Renal cortical epithelial cell (primary cell): ENCODE measurements around the gene TMF1. TPM values are rescaled to one million over a fixed set of nuclear protein-coding genes. Genes with fewer than 3 reads are reported as not detected.

ENCODE experiments used
- DNase-seq: peaks from one replicate; pipeline ENCODE4 v3.0.0-alpha.2; 2011; ENCODE audit warnings: low read depth
- total RNA-seq: library from RNA; depleted of rRNA; stranded (reverse); fragments of >200 nt; gene quantifications from 2 replicates; pipeline ENCODE4 v1.2.3, GENCODE V29; 2014

TMF1 gene, protein sequence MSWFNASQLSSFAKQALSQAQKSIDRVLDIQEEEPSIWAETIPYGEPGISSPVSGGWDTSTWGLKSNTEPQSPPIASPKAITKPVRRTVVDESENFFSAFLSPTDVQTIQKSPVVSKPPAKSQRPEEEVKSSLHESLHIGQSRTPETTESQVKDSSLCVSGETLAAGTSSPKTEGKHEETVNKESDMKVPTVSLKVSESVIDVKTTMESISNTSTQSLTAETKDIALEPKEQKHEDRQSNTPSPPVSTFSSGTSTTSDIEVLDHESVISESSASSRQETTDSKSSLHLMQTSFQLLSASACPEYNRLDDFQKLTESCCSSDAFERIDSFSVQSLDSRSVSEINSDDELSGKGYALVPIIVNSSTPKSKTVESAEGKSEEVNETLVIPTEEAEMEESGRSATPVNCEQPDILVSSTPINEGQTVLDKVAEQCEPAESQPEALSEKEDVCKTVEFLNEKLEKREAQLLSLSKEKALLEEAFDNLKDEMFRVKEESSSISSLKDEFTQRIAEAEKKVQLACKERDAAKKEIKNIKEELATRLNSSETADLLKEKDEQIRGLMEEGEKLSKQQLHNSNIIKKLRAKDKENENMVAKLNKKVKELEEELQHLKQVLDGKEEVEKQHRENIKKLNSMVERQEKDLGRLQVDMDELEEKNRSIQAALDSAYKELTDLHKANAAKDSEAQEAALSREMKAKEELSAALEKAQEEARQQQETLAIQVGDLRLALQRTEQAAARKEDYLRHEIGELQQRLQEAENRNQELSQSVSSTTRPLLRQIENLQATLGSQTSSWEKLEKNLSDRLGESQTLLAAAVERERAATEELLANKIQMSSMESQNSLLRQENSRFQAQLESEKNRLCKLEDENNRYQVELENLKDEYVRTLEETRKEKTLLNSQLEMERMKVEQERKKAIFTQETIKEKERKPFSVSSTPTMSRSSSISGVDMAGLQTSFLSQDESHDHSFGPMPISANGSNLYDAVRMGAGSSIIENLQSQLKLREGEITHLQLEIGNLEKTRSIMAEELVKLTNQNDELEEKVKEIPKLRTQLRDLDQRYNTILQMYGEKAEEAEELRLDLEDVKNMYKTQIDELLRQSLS
- 23.8 and 55.6 TPM in 2 replicates for total RNA-seq

- DNase-seq = peak; percentile 99
Measured at GRCh38 chr3:69051756-69052471, at the start of gene TMF1. TSS of gene TMF1 (minus strand) at chr3:69052333. CDS start at chr3:69052086, 247 bp downstream.

GRCh38 chr3:69099576-69099975 is 47.4 kb upstream of the TMF1 start:
- no peak for DNase-seq

- no peak for DNase-seq
Measured at GRCh38 chr3:69097407-69098086, 45.4 kb upstream of the TMF1 start.

GRCh38 chr3:69096299-69096698 is 44.2 kb upstream of the TMF1 start:
- DNase-seq = no peak

DNA sequence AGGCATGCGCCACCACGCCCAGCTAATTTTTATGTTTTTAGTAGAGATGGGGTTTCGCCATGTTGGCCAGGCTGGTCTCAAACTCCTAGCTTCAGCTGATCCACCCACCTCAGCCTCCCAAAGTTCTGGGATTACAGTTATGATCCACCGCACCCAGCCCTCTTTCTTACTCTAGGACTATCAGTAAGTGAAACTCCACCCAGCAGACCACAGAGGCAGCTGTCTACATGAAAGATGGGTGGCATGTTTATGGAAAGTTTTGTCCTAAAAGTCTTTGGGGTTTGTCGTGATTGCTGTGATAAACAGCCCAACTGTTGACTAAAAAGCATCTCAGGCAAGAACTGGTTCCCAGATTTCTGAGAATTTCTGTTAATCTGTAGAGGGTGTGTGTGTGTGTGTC is 43.5 kb upstream of the TMF1 start:
- no peak for DNase-seq

DNA sequence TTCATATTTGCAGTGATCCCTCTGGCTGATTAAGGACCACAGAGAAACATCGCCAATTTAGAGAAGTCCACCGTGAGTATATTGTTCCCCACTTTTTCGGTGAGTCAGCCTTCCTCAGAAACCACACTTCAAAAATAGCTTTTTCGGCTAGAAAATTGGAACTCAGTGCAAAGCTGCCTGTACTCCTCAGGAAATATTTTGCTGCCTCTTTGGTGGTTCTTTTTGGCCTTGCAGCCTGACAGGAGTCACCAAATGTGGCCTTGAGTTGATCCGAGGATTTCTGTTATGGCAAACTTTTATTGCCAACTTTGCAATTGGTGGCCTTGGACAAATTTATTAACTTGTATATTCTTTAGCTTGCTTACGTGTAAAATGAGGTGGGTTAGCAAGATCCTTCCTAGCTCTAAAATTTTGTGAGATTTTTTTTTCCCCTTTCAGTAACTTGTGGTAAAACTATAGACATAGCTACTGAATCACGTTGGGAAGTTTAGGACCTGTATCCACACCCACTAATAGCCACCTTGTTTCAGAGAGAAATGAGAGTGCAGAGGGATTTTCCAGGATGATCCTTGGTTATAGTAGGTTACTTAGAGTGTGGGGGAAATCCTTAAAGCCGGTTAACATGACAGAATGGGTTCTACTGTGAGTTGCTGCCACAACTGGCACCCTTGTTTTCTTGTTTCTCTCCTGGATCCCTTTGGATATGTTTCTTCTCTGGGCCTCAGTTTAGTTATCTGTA is 42.5 kb upstream of the TMF1 start:
- DNase-seq = no peak

GRCh38 chr3:69092030-69092516 is 39.9 kb upstream of the TMF1 start:
- peak; percentile 42 for DNase-seq

DNA sequence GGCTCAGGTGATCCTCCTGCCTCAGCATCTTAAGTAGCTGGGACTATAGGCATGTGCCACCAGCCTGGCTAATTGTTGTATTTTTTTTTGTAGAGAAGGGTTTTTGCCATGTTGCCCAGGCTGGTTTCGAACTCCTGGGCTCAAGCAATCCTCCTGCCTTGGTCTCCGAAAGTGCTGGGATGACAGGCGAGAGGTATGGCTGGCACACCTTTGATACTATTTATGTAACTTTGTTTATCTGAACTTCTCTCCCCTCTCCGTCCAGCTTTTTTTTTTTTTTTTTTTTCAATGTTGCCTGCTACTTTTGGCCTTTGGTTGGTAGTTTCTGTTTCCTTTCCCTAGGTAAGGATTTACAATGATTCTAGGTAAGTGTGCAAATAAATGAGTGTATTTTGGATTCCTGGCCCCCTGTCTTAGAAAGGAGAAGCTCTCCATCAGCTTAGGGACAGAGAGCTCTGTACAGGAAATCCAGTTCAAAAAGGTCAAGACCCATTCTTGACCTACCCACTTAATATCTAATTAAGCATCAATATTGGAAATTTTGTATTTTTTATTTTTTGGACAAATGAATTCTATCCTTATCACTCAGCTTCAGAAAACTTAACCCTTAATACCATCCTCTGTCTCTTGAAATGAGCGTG is 39.4 kb upstream of the TMF1 start:
- DNase-seq = no peak

DNA sequence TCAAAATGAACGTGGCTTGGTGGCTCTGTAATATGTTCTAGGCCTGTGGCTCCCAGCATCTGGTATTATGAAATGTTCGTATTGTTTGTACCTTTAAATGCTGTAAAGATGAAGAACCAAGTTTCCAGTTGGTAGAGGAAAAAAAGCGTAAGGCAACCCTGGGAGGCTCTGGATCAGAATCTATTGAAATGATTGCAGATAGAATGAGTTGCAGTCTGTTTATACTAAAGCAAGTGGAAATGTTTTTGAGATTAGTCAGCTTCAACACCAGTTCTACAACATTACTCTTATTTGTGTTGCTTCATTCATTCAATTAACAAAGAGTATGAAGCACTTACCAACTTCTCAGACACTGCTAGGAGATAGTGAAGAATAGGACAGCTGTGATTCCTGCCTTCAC is 37.9 kb upstream of the TMF1 start:
- peak; percentile 95 for DNase-seq

DNA sequence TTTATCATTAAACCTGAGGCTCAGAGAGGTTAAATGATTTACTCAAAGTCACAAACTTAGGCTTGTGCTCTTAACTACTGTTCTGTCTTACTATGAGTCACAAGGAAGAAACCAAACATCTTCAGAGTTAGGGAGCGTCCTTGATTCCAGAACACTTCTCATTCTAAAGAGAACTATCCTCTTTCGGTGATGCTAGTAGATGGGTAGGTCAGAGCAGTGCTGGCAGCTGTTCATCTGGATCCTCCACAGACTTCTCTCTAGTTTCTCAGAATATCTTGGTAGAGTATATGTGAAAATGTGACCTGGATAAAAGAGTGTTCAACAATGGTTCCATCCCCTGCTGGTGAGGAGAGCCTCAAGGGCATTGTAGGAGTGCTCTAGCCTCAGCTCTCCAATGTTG is 35.9 kb upstream of the TMF1 start:
- DNase-seq = peak; percentile 85

DNA sequence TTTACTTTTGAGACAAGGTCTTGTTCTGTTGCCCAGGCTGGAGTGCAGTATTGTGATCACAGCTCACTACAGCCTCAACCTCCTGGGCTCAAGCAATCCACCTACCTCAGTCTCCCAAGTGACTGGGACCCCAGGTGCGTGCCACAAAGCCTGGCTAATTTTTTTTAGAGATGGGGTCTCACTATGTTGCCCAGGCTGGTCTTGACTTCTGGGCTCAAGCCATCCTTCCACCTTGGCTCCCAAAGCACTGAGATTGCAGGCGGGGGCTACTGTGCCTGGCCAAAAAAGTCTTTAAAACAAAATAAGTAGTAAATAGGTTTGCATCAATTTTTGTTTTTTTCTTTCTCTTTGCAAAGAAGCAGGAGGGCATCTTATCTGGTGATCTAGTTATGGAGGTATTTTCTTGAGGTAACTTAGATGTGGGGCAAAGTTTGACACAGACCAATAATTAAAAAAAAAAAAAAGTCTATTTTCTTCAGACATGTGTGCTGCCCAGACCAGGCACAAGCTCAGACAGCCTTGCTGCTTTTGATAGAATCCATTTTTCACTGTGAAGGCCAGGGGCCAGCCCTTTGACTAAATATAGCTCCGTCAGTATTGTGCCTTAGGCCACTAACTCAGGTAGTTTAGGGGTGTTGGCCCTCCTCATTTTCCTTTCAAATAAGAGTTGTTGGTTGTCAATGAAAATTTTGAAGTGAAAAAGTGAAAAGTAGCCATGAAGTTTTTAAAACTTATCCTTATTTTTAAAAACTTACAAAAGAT is 35.1 kb upstream of the TMF1 start:
- DNase-seq = no peak

GRCh38 chr3:69085833-69086722 is 33.9 kb upstream of the TMF1 start:
- peak; percentile 95 for DNase-seq

DNA sequence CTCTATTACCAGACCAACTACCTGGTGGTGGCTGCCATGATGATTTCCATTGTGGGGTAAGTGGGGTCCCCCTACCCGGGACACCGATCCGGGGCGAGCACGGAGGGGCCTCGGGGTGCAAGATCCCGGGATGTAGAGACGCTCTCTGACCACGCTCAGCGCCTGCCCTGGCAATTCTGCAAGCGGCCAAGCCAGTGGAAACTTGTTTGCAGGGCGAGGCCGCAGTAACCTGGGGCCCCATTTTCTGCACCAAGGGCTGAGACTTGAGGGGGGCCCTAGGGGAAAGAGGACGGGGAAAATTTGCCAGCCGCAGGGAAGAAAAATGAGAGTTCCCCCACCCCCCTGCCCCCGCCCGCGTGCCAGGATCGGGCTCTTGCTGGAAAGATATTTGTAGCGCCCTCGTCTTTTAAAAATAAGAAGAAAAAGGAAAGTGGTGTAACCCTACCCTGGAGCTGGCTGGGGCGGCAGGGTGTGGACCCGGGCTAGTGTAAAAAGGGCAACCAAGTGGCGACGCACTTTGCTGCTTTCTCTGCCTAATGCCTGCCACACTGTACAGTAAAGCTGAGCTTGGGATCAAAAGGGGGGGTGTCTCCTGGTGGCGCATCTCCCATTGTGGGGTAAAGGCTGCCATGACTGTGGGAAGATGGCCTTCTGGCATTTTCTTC is 33.2 kb upstream of the TMF1 start:
- no peak for DNase-seq

DNA sequence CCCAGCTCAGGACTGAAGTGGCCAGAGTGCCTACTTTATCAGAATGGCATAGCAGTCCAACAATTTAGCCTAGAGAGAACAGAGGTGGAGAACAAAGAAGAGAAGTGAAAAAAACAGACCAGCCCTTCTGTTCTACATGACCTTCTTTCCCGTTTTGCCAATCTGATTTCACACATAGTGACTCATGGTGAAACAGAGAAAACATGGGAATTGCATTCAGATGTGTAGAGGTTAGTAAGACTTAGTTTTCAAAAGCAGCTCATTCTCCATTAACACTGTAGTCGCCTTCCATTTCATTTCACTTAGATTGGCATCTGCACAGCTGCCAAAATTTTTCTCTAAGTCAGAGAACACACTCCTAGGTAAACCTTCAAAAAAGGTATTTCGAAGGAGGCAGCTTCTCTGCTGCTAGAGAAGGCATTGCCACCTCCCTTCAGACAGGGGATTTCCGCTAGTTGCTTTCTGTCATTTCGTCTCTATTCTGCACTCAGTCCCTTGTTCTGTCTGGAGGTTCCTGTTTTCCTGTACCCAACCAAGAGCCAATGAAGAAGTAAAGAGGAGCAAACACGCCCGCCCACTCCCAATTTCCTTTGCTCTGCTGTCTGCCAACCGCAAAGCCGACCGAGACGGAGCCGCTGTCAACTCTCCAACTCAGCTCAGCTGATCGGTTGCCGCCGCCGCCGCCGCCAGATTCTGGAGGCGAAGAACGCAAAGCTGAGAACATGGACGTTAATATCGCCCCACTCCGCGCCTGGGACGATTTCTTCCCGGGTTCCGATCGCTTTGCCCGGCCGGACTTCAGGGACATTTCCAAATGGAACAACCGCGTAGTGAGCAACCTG is 32.4 kb upstream of the TMF1 start, which contains the start of gene ARL6IP5:
ARL6IP5 (plus strand) TSS at position 612 of the 842 bp plus-strand sequence; CDS start at position 723, 111 bp downstream.
- peak; percentile 96 for DNase-seq

- DNase-seq = peak; percentile 88
Measured at GRCh38 chr3:69082805-69083204, 30.7 kb upstream of the TMF1 start.

- no peak for DNase-seq
Measured at GRCh38 chr3:69082361-69082760, 30.2 kb upstream of the TMF1 start.
